Smooth muscle cell (in vitro differentiated cells): ENCODE results near the gene MACO1. TPM values are rescaled to one million over a fixed set of nuclear protein-coding genes. Genes with fewer than 3 reads are reported as not detected.

Experiments
- DNase-seq: peaks from one replicate; lab custom pipeline; 2025; ENCODE audit not compliant: unreplicated experiment; lab: John Stamatoyannopoulos, UW
- H2AFZ ChIP-seq: fragments of 200-600 bp; sonication (generic); 2 replicates; pipeline ENCODE4 v1.6.0; 2016; ENCODE audit warnings: antibody characterized with exemption, low read depth, mild to moderate bottlenecking
- H3F3A ChIP-seq: fragments of 200-600 bp; sonication (generic); 2 replicates; pipeline ENCODE4 v1.6.0; 2017; ENCODE audit warnings: antibody characterized with exemption, low read depth
- H3K27ac ChIP-seq: fragments of 200-600 bp; sonication (generic); 2 replicates; pipeline ENCODE4 v1.5.1; 2016; ENCODE audit warnings: low read depth, mild to moderate bottlenecking
- H3K27me3 ChIP-seq: fragments of 200-600 bp; sonication (generic); 2 replicates; pipeline ENCODE4 v1.6.1; 2016; ENCODE audit warnings: low read depth, mild to moderate bottlenecking
- H3K36me3 ChIP-seq: fragments of 200-600 bp; sonication (generic); 2 replicates; pipeline ENCODE4 v1.5.1; 2016; ENCODE audit warnings: low read depth
- H3K4me1 ChIP-seq: fragments of 200-600 bp; sonication (generic); 2 replicates; pipeline ENCODE4 v1.5.1; 2016; ENCODE audit warnings: low read depth
- H3K4me2 ChIP-seq: fragments of 200-600 bp; sonication (generic); 2 replicates; pipeline ENCODE4 v1.6.0; 2016; ENCODE audit warnings: mild to moderate bottlenecking
- H3K4me3 ChIP-seq: fragments of 200-600 bp; sonication (generic); 2 replicates; pipeline ENCODE4 v1.5.1; 2016; ENCODE audit warnings: mild to moderate bottlenecking
- H3K79me2 ChIP-seq: fragments of 200-600 bp; sonication (generic); 2 replicates; pipeline ENCODE4 v1.6.0; 2016; ENCODE audit warnings: low read depth, mild to moderate bottlenecking
- H3K9ac ChIP-seq: fragments of 200-600 bp; sonication (generic); 2 replicates; pipeline ENCODE4 v1.6.0; 2016; ENCODE audit warnings: low read depth
- H3K9me3 ChIP-seq: fragments of 200-600 bp; sonication (generic); replicated peaks from 2 replicates; pipeline ENCODE4 v1.5.1; 2016; ENCODE audit warnings: low read depth
- H4K20me1 ChIP-seq: fragments of 200-600 bp; sonication (generic); 2 replicates; pipeline ENCODE4 v1.6.0; 2016; ENCODE audit warnings: low read depth
- CTCF ChIP-seq: fragments of 200-600 bp; sonication (generic); IDR thresholded peaks from 2 replicates; pipeline ENCODE4 v1.5.1; 2017; ENCODE audit warnings: borderline replicate concordance, mild to moderate bottlenecking, antibody characterized with exemption; ENCODE audit not compliant: insufficient read depth, poor library complexity, severe bottlenecking
- WGBS: methylation state at CpG from one replicate; pipeline ENCODE4 v1.1.7; 2016; ENCODE audit warnings: low lambda C conversion rate; 5-methylcytosine and 5-hydroxymethylcytosine counted together
- polyA plus RNA-seq: library from polyadenylated mRNA; unstranded; fragments of >200 nt; fragmentation: Nextera tagmentation; extraction: Ambion mirVana; gene quantifications from 2 replicates; pipeline ENCODE4 v1.2.1, GENCODE V29; 2016
- total RNA-seq: library from RNA; depleted of rRNA; stranded (reverse); fragments of >200 nt; gene quantifications from 2 replicates; pipeline ENCODE4 v1.2.3, GENCODE V29; 2014

Gene MACO1
- total and polyA plus RNA-seq, 2 experiments from 2014 or later: 19.8 to 29.8 TPM

GRCh38 chr1:25549273-25550154 is 118.8 kb downstream of the MACO1 start:
- peak overlapping the region; percentile 35 for H3K27ac ChIP-seq
- H3K9me3 ChIP-seq: no peaks in the 10 kb centered on the region
- no peak overlapping the region for H2AFZ ChIP-seq
- peaks cover 93% of the 10 kb centered on the region for H4K20me1 ChIP-seq
- no peak for DNase-seq
- WGBS: 52% methylated on average over 19 of the region's 19 CpGs
- peaks cover 11% of the 10 kb centered on the region for H3K4me1 ChIP-seq
- H3K4me3 ChIP-seq: no peak overlapping the region
- H3F3A ChIP-seq: peaks cover 6% of the 10 kb centered on the region
- H3K4me2 ChIP-seq: peak overlapping the region; percentile 51
- peaks cover 74% of the 10 kb centered on the region for H3K79me2 ChIP-seq
- no peak for TF ChIP-seq CTCF
- H3K9ac ChIP-seq: no peak overlapping the region
- no peaks in the 10 kb centered on the region for H3K27me3 ChIP-seq
- no peaks in the 10 kb centered on the region for H3K36me3 ChIP-seq

Other genes with a start within 250 kb of the MACO1 start
- gene SYF2, start 198.4 kb upstream of the MACO1 start, total RNA-seq: 57.2 and 61.1 TPM in 2 replicates
- gene SYF2, start 198.4 kb upstream of the MACO1 start, polyA plus RNA-seq: 28.1 and 33.9 TPM in 2 replicates
- gene RSRP1, start 183.4 kb upstream of the MACO1 start, total RNA-seq: 83.7 and 93.6 TPM in 2 replicates
- 32.3 and 48.8 TPM in 2 replicates for gene RSRP1, start 183.4 kb upstream of the MACO1 start, polyA plus RNA-seq
- not detected in 2 replicates for gene RHD, start 158.4 kb upstream of the MACO1 start, total RNA-seq
- 0.12 TPM in 1 of 2 replicates, not detected in the other for gene RHD, start 158.4 kb upstream of the MACO1 start, polyA plus RNA-seq
- gene TMEM50A, start 92.6 kb upstream of the MACO1 start, total RNA-seq: 102 and 133 TPM in 2 replicates
- gene TMEM50A, start 92.6 kb upstream of the MACO1 start, polyA plus RNA-seq: 156 and 162 TPM in 2 replicates
- gene RHCE, start 10.1 kb upstream of the MACO1 start, total RNA-seq: 0.45 and 3.8 TPM in 2 replicates
- gene RHCE, start 10.1 kb upstream of the MACO1 start, polyA plus RNA-seq: 3.8 and 4.9 TPM in 2 replicates
- gene LDLRAP1, start 112.7 kb downstream of the MACO1 start, total RNA-seq: 16.2 and 19.5 TPM in 2 replicates
- gene LDLRAP1, start 112.7 kb downstream of the MACO1 start, polyA plus RNA-seq: 30.5 and 39.0 TPM in 2 replicates
- gene MAN1C1, start 185.9 kb downstream of the MACO1 start, total RNA-seq: 5.0 and 10.5 TPM in 2 replicates
- 4.2 and 4.4 TPM in 2 replicates for gene MAN1C1, start 185.9 kb downstream of the MACO1 start, polyA plus RNA-seq